Neural progenitor cell (in vitro differentiated cells): Measurements from ENCODE around the gene OCA2. TPM values are rescaled to one million over a fixed set of nuclear protein-coding genes. Genes with fewer than 3 reads are reported as not detected.

Experiments used
- DNase-seq: peaks from one replicate; pipeline ENCODE4 v3.0.0-alpha.2; 2016; ENCODE audit warnings: low spot score
- H2AFZ ChIP-seq: fragments of 200-600 bp; sonication (generic); replicated peaks from 2 replicates; pipeline ENCODE4 v1.6.1; 2016; ENCODE audit warnings: antibody characterized with exemption
- H3F3A ChIP-seq: fragments of 200-600 bp; sonication (generic); 2 replicates; pipeline ENCODE4 v1.6.1; 2016; ENCODE audit warnings: antibody characterized with exemption, low read depth
- H3K27ac ChIP-seq: fragments of 200-600 bp; sonication (generic); 2 replicates; pipeline ENCODE4 v1.5.1; 2016; ENCODE audit warnings: mild to moderate bottlenecking
- H3K27me3 ChIP-seq: fragments of 200-600 bp; sonication (generic); 2 replicates; pipeline ENCODE4 v1.6.1; 2016; ENCODE audit warnings: mild to moderate bottlenecking, moderate library complexity
- H3K36me3 ChIP-seq: fragments of 200-600 bp; sonication (generic); 2 replicates; pipeline ENCODE4 v1.5.1; 2016
- H3K4me1 ChIP-seq: fragments of 200-600 bp; sonication (generic); 2 replicates; pipeline ENCODE4 v1.6.1; 2016; ENCODE audit warnings: mixed run types
- H3K4me2 ChIP-seq: fragments of 200-600 bp; sonication (generic); 2 replicates; pipeline ENCODE4 v1.6.1; 2016
- H3K4me3 ChIP-seq: fragments of 200-600 bp; sonication (generic); 2 replicates; pipeline ENCODE4 v1.5.1; 2016
- H3K79me2 ChIP-seq: fragments of 200-600 bp; sonication (generic); 2 replicates; pipeline ENCODE4 v1.6.1; 2016; ENCODE audit warnings: low read depth
- H3K9ac ChIP-seq: fragments of 200-600 bp; sonication (generic); 2 replicates; pipeline ENCODE4 v1.6.1; 2016
- H3K9me3 ChIP-seq: fragments of 200-600 bp; sonication (generic); 2 replicates; pipeline ENCODE4 v1.5.1; 2016; ENCODE audit warnings: low read depth
- H4K20me1 ChIP-seq: fragments of 200-600 bp; sonication (generic); 2 replicates; pipeline ENCODE4 v1.6.1; 2016; ENCODE audit warnings: low read depth
- H3K27ac Mint-ChIP-seq: 3 replicates; pipeline ENCODE4 v1.8.0; 2021; ENCODE audit warnings: mixed read lengths
- H3K27me3 Mint-ChIP-seq: 2 replicates; pipeline ENCODE4 v1.8.0; 2022; ENCODE audit warnings: low read depth, mild to moderate bottlenecking, inconsistent platforms, moderate library complexity, mixed read lengths; ENCODE audit not compliant: insufficient read depth
- H3K36me3 Mint-ChIP-seq: 3 replicates; pipeline ENCODE4 v1.8.0; 2021; ENCODE audit warnings: mixed read lengths
- H3K4me1 Mint-ChIP-seq: 3 replicates; pipeline ENCODE4 v1.8.0; 2021; ENCODE audit warnings: mixed read lengths
- H3K4me3 Mint-ChIP-seq: 3 replicates; pipeline ENCODE4 v1.8.0; 2021; ENCODE audit warnings: mild to moderate bottlenecking, moderate library complexity, mixed read lengths
- H3K9me3 Mint-ChIP-seq: 3 replicates; pipeline ENCODE4 v1.8.0; 2020; ENCODE audit warnings: mixed read lengths
- CTCF ChIP-seq: fragments of 200-600 bp; sonication (generic); IDR thresholded peaks from 2 replicates; pipeline ENCODE4 v1.5.1; 2017; ENCODE audit warnings: antibody characterized with exemption, mild to moderate bottlenecking
- EZH2 ChIP-seq: fragments of 200-600 bp; sonication (generic); IDR thresholded peaks from 2 replicates; pipeline ENCODE4 v1.6.1; 2017; ENCODE audit warnings: antibody characterized with exemption, mild to moderate bottlenecking, moderate library complexity
- EZH2phosphoT487 ChIP-seq: fragments of 200-600 bp; sonication (generic); IDR thresholded peaks from 2 replicates; pipeline ENCODE4 v1.6.1; 2017; ENCODE audit warnings: antibody characterized with exemption
- total RNA-seq: library from RNA; depleted of rRNA; stranded (reverse); fragments of >200 nt; gene quantifications from 2 replicates; pipeline ENCODE4 v1.2.3, GENCODE V29; 2015; ENCODE audit warnings: low replicate concordance

Gene OCA2
- total RNA-seq, 1 donor from 2014 or later = 1.0 TPM

- H3K9me3 Mint-ChIP-seq = peaks cover 34% of the 10 kb centered on the region
Measured at GRCh38 chr15:27894645-27895044, 204.5 kb downstream of the OCA2 start.

GRCh38 chr15:27889258-27889657 lies 209.9 kb downstream of the OCA2 start:
- Mint-ChIP-seq H3K27me3 (no peaks in the 10 kb centered on the region), H3K4me3 (no peak overlapping the region), H3K4me1 (no peaks in the 10 kb centered on the region), H3K36me3 (peaks cover 4% of the 10 kb centered on the region), H3K9me3 (peaks cover 32% of the 10 kb centered on the region), H3K27ac (no peak overlapping the region)
- Histone ChIP-seq H3K4me2 (no peak overlapping the region), H3K9me3 (peaks cover 4% of the 10 kb centered on the region), H3K27me3 (no peaks in the 10 kb centered on the region), H4K20me1 (no peaks in the 10 kb centered on the region), H3K79me2 (no peaks in the 10 kb centered on the region), H3K36me3 (no peaks in the 10 kb centered on the region), H2AFZ (no peak overlapping the region), H3K4me3 (no peak overlapping the region), H3F3A (no peaks in the 10 kb centered on the region), H3K4me1 (no peaks in the 10 kb centered on the region), H3K9ac (no peak overlapping the region), H3K27ac (no peak overlapping the region)
- DNase-seq = no peak
- no peak for TF ChIP-seq EZH2phosphoT487
- TF ChIP-seq EZH2 = no peak
- no peak for TF ChIP-seq CTCF

More at GRCh38 chr15:27894645-27895044, 204.5 kb downstream of the OCA2 start:
- TF ChIP-seq EZH2phosphoT487 = no peak
- TF ChIP-seq EZH2 = no peak
- no peak for TF ChIP-seq CTCF
- Mint-ChIP-seq H3K36me3 (peaks cover 4% of the 10 kb centered on the region), H3K27me3 (no peaks in the 10 kb centered on the region), H3K4me3 (no peak overlapping the region), H3K27ac (no peak overlapping the region), H3K4me1 (no peaks in the 10 kb centered on the region)
- H3F3A ChIP-seq = no peaks in the 10 kb centered on the region
- no peak overlapping the region for H3K4me3 ChIP-seq
- H3K9me3 ChIP-seq = peaks cover 4% of the 10 kb centered on the region
- H3K4me2 ChIP-seq = no peak overlapping the region
- DNase-seq = no peak
- no peaks in the 10 kb centered on the region for H3K36me3 ChIP-seq
- no peaks in the 10 kb centered on the region for H3K27me3 ChIP-seq
- no peak overlapping the region for H3K27ac ChIP-seq
- no peak overlapping the region for H2AFZ ChIP-seq
- no peaks in the 10 kb centered on the region for H3K4me1 ChIP-seq
- no peaks in the 10 kb centered on the region for H3K79me2 ChIP-seq
- H3K9ac ChIP-seq = no peak overlapping the region
- H4K20me1 ChIP-seq = no peaks in the 10 kb centered on the region

GRCh38 chr15:27885201-27885600 lies 213.9 kb downstream of the OCA2 start:
- H3K4me3 ChIP-seq = no peak overlapping the region
- no peaks in the 10 kb centered on the region for H3K27me3 ChIP-seq
- TF ChIP-seq EZH2phosphoT487 = no peak
- TF ChIP-seq EZH2 = no peak
- TF ChIP-seq CTCF = no peak
- no peaks in the 10 kb centered on the region for H3F3A ChIP-seq
- no peak overlapping the region for H2AFZ ChIP-seq
- H3K4me2 ChIP-seq = no peak overlapping the region
- peaks cover 17% of the 10 kb centered on the region for H3K9me3 Mint-ChIP-seq
- no peaks in the 10 kb centered on the region for H4K20me1 ChIP-seq
- H3K9me3 ChIP-seq = no peaks in the 10 kb centered on the region
- H3K27ac ChIP-seq = no peak overlapping the region
- H3K27ac Mint-ChIP-seq = no peak overlapping the region
- H3K4me1 Mint-ChIP-seq = no peaks in the 10 kb centered on the region
- H3K79me2 ChIP-seq = no peaks in the 10 kb centered on the region
- no peaks in the 10 kb centered on the region for H3K36me3 Mint-ChIP-seq
- H3K4me1 ChIP-seq = no peaks in the 10 kb centered on the region
- H3K27me3 Mint-ChIP-seq = no peaks in the 10 kb centered on the region
- H3K36me3 ChIP-seq = no peaks in the 10 kb centered on the region
- no peak for DNase-seq
- no peak overlapping the region for H3K4me3 Mint-ChIP-seq
- no peak overlapping the region for H3K9ac ChIP-seq

- H4K20me1 ChIP-seq = no peaks in the 10 kb centered on the region
- no peak overlapping the region for H3K4me3 ChIP-seq
- no peaks in the 10 kb centered on the region for H3K27me3 ChIP-seq
- no peaks in the 10 kb centered on the region for H3K27me3 Mint-ChIP-seq
- H3K79me2 ChIP-seq = no peaks in the 10 kb centered on the region
- no peak for DNase-seq
- no peak overlapping the region for H3K27ac Mint-ChIP-seq
- no peaks in the 10 kb centered on the region for H3K36me3 ChIP-seq
- no peak overlapping the region for H3K9ac ChIP-seq
- no peak overlapping the region for H3K4me3 Mint-ChIP-seq
- H3K9me3 Mint-ChIP-seq = peaks cover 17% of the 10 kb centered on the region
- H3K4me1 Mint-ChIP-seq = no peaks in the 10 kb centered on the region
- no peak overlapping the region for H2AFZ ChIP-seq
- H3K36me3 Mint-ChIP-seq = no peaks in the 10 kb centered on the region
- no peaks in the 10 kb centered on the region for H3K4me1 ChIP-seq
- no peaks in the 10 kb centered on the region for H3K9me3 ChIP-seq
- H3K27ac ChIP-seq = no peak overlapping the region
- no peaks in the 10 kb centered on the region for H3F3A ChIP-seq
- no peak overlapping the region for H3K4me2 ChIP-seq
- TF ChIP-seq EZH2phosphoT487 (no peak), EZH2 (no peak), CTCF (no peak)
Measured at GRCh38 chr15:27884726-27885125, 214.4 kb downstream of the OCA2 start.
